ENCODE data around the gene COX7C. TPM values are rescaled to one million over a fixed set of nuclear protein-coding genes. Genes with fewer than 3 reads are reported as not detected.
A peak's percentile ranks its signal among the peaks of the same experiment; 100 is the strongest.
"Not testable (repeated sequence)": the region's sequence is repeated elsewhere in the genome, so short reads cannot be mapped to it uniquely, and the experiment has no call there.

Gene COX7C, protein sequence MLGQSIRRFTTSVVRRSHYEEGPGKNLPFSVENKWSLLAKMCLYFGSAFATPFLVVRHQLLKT
- total RNA-seq, result 471 and 481 TPM in 2 replicates

- peaks cover 7% of the 10 kb centered on the region for H3K27me3 Mint-ChIP-seq
- peaks cover 9% of the 10 kb centered on the region for H3K9me3 Mint-ChIP-seq
- peak within 1 kb of the TSS; percentile 99 for H3K27ac Mint-ChIP-seq
- intact Hi-C loops (cut with micrococcal nuclease), result loop anchor here (1.0 to 2.0 kb wide), 2 partner anchors 649 to 794 kb away; partner anchors contain the start of genes CCNH and RASA1
- H3K4me1 Mint-ChIP-seq, result peaks cover 16% of the 10 kb centered on the region
- peaks cover 53% of the 10 kb centered on the region for H3K36me3 Mint-ChIP-seq (ENCODE audit: low read depth)
- peak within 1 kb of the TSS; percentile 100 for H3K4me3 Mint-ChIP-seq
- peak; percentile 98 for DNase-seq
Measured at GRCh38 chr5:86617756-86618576, at the start of gene COX7C. COX7C (plus strand) TSS chr5:86617941; CDS start chr5:86618056, 115 bp downstream.

GRCh38 chr5:86569522-86570426 lies 48.0 kb upstream of the COX7C start:
- H3K4me3 Mint-ChIP-seq; H3K27ac Mint-ChIP-seq; H3K9me3 Mint-ChIP-seq; intact Hi-C loops (cut with micrococcal nuclease); H3K4me1 Mint-ChIP-seq; DNase-seq; H3K36me3 Mint-ChIP-seq (ENCODE audit: low read depth); H3K27me3 Mint-ChIP-seq: not testable (repeated sequence)

GRCh38 chr5:86570427-86571083 lies 47.2 kb upstream of the COX7C start:
- H3K4me3 Mint-ChIP-seq, result no peak overlapping the region
- peaks cover 3% of the 10 kb centered on the region for H3K4me1 Mint-ChIP-seq
- no peak for DNase-seq
- H3K27me3 Mint-ChIP-seq, result no peaks in the 10 kb centered on the region
- intact Hi-C loops (cut with micrococcal nuclease), result no loop called here
- no peaks in the 10 kb centered on the region for H3K36me3 Mint-ChIP-seq (ENCODE audit: low read depth)
- no peak overlapping the region for H3K27ac Mint-ChIP-seq
- H3K9me3 Mint-ChIP-seq, result peaks cover 3% of the 10 kb centered on the region

DNA sequence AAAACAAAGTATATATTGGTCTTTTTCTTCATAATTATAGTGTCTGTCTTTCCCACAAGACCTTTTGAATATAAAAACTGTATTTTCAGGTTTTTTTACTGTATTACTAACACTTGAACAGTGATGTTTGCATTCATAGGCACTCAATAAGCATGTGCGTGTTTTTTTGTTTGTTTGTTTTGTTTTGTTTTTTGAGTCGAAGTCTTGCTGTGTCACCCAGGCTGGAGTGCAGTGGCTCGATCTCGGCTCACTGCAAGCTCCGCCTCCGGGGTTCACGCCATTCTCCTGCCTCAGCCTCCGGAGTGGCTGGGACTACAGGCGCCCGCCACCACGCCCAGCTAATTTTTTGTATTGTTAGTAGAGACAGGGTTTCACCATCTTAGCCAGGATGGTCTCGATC lies 46.6 kb upstream of the COX7C start:
- DNase-seq; H3K9me3 Mint-ChIP-seq; intact Hi-C loops (cut with micrococcal nuclease); H3K4me3 Mint-ChIP-seq; H3K27ac Mint-ChIP-seq; H3K36me3 Mint-ChIP-seq (ENCODE audit: low read depth); H3K4me1 Mint-ChIP-seq; H3K27me3 Mint-ChIP-seq: not testable (repeated sequence)

DNA sequence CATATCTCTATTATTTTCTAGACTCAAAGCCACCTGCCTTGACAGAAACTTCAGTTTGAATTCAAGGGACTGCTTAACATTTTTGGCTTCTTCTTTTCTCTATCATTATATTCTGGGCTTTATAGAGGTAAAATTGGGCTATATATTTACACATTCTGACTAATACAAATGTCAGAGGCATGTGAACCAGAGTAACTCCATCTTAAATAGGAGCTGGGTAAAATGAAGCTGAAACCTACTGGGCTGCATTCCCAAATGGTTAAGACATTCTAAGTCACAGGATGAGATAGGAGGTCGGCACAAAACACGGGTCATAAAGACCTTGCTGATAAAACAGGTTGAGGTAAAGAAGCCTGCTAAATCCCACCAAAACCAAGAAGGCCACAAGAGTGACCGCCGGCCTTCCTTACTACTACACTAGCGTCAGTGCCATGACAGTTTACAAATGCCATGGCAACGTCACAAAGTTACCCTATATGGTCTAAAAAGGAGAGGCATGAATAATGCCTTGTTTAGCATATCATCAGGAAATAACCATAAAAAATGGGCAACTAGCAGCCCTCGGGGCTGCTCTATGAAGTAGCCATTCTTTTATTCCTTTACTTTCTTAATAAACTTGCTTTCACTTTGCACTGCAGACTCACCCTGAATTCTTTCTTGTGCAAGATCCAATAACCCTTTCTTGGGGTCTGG lies 44.8 kb upstream of the COX7C start:
- Mint-ChIP-seq H3K9me3 (peaks cover 3% of the 10 kb centered on the region), H3K4me3 (no peak overlapping the region)
- intact Hi-C loops (cut with micrococcal nuclease), result no loop called here

GRCh38 chr5:86579502-86579901 lies 38.2 kb upstream of the COX7C start:
- Mint-ChIP-seq H3K27ac (no peak overlapping the region), H3K4me1 (no peaks in the 10 kb centered on the region), H3K27me3 (no peaks in the 10 kb centered on the region), H3K36me3 (ENCODE audit: low read depth) (no peaks in the 10 kb centered on the region), H3K9me3 (no peaks in the 10 kb centered on the region), H3K4me3 (no peak overlapping the region)
- no peak for DNase-seq
- intact Hi-C loops (cut with micrococcal nuclease), result no loop called here

More for the DNA sequence above, 44.8 kb upstream of the COX7C start:
- H3K4me1 Mint-ChIP-seq, result peaks cover 3% of the 10 kb centered on the region
- no peak for DNase-seq
- no peak overlapping the region for H3K27ac Mint-ChIP-seq
- no peaks in the 10 kb centered on the region for H3K36me3 Mint-ChIP-seq (ENCODE audit: low read depth)
- H3K27me3 Mint-ChIP-seq, result no peaks in the 10 kb centered on the region

DNA sequence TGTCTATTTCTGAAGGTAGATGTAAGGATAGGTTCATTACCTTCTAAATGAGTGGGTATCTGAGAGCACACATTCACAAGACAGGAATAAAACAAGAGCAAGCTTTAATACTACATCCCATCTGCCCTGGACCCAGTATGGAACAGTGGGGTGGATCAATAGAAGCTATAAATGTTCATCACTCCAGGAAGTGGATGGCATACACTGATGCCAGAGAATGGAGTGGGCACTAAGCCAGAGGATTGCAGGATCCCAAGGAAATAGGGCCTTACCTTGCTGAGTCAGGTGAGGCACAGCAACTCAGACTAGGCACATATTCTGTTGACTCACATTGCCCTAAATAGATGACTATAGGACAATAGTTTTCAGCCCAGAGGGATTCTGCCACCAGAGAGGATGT lies 21.3 kb upstream of the COX7C start:
- Mint-ChIP-seq H3K4me1 (no peaks in the 10 kb centered on the region), H3K9me3 (no peaks in the 10 kb centered on the region), H3K27ac (no peak overlapping the region), H3K4me3 (no peak overlapping the region), H3K27me3 (peaks cover 5% of the 10 kb centered on the region), H3K36me3 (ENCODE audit: low read depth) (no peaks in the 10 kb centered on the region)
- no peak for DNase-seq
- intact Hi-C loops (cut with micrococcal nuclease), result no loop called here

- Mint-ChIP-seq H3K9me3 (no peaks in the 10 kb centered on the region), H3K4me1 (no peaks in the 10 kb centered on the region), H3K4me3 (no peak overlapping the region), H3K27ac (no peak overlapping the region), H3K36me3 (ENCODE audit: low read depth) (no peaks in the 10 kb centered on the region), H3K27me3 (peaks cover 2% of the 10 kb centered on the region)
- intact Hi-C loops (cut with micrococcal nuclease), result no loop called here
- no peak for DNase-seq
Measured at GRCh38 chr5:86605881-86606280, 11.9 kb upstream of the COX7C start.

GRCh38 chr5:86613455-86613854 lies 4.3 kb upstream of the COX7C start:
- intact Hi-C loops (cut with micrococcal nuclease), result no loop called here
- peaks cover 10% of the 10 kb centered on the region for H3K27me3 Mint-ChIP-seq
- H3K4me3 Mint-ChIP-seq, result no peak overlapping the region
- H3K4me1 Mint-ChIP-seq, result peaks cover 6% of the 10 kb centered on the region
- H3K36me3 Mint-ChIP-seq (ENCODE audit: low read depth), result peaks cover 14% of the 10 kb centered on the region
- no peak for DNase-seq
- peaks cover 9% of the 10 kb centered on the region for H3K9me3 Mint-ChIP-seq
- H3K27ac Mint-ChIP-seq, result no peak overlapping the region

- H3K9me3 Mint-ChIP-seq, result peaks cover 9% of the 10 kb centered on the region
- intact Hi-C loops (cut with micrococcal nuclease), result loop anchor here (1.0 kb wide), 1 partner anchor 795 kb away; the partner anchor contains the start of gene CCNH
- peaks cover 7% of the 10 kb centered on the region for H3K27me3 Mint-ChIP-seq
- peak; percentile 56 for DNase-seq
- peaks cover 16% of the 10 kb centered on the region for H3K4me1 Mint-ChIP-seq
- H3K4me3 Mint-ChIP-seq, result peak overlapping the region; percentile 100
- no peak overlapping the region for H3K27ac Mint-ChIP-seq
- H3K36me3 Mint-ChIP-seq (ENCODE audit: low read depth), result peaks cover 49% of the 10 kb centered on the region
Measured at GRCh38 chr5:86617309-86617755, 409 bp upstream of the COX7C start.

DNA sequence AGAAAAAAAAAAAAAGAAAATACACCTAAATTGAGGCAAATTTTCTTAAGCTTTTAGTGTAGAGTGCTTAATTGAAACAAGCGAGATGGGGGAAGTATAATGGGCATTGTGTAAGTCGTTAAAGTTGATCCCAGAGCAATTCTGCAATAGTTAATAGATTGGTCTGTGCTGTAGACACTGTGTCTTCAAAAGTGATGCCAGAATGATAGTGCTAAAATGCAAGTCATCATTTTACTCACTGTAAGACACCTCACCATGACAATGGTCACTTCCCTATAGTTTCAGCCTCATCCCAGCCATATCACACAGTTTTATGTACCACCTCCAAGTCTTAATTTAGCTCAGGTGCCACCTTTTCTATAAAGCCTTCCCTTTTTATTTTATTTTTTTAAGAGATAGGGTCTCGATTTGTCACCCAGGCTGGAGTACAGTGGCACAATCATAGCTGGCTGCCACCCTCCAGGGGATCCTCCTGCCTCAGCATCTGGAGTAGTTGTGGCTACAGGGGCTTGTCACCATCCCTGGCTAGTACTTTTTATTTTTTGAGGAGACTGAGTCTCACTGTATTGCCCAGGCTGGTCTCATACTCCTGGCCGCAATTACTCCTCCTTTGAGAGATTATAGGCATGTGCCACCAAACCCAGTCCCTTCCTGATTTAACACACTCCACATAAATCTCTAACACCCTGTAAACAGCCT lies 6.2 kb downstream of the COX7C start:
- H3K27ac Mint-ChIP-seq, result no peak overlapping the region

DNA sequence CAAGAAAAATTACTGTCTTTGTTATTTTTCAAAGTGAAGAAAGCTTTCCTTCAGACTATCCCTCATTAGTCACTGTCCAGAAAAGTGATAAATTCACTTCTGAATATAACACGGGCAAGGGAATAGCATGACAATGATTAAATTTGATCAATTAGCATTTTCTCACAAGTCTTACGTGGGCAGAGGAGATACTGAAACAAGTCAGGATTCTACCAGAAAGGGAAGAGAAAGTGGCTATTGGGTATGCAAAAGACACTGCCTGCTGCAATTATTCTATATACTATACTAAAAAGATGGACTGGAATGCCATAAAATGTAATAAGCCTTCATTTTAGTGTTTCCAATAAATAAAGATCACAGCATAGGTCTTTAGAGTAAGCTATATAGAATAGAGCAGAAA lies 7.4 kb downstream of the COX7C start:
- intact Hi-C loops (cut with micrococcal nuclease), result no loop called here
- H3K4me3 Mint-ChIP-seq, result no peak overlapping the region
- DNase-seq, result no peak
- no peak overlapping the region for H3K27ac Mint-ChIP-seq
- H3K36me3 Mint-ChIP-seq (ENCODE audit: low read depth), result peaks cover 25% of the 10 kb centered on the region
- H3K27me3 Mint-ChIP-seq, result peaks cover 9% of the 10 kb centered on the region
- H3K4me1 Mint-ChIP-seq, result peaks cover 1% of the 10 kb centered on the region
- H3K9me3 Mint-ChIP-seq, result no peaks in the 10 kb centered on the region

More for the DNA sequence above, 6.2 kb downstream of the COX7C start:
- peaks cover 5% of the 10 kb centered on the region for H3K27me3 Mint-ChIP-seq
- peaks cover 36% of the 10 kb centered on the region for H3K36me3 Mint-ChIP-seq (ENCODE audit: low read depth)
- no peak overlapping the region for H3K4me3 Mint-ChIP-seq
- intact Hi-C loops (cut with micrococcal nuclease), result no loop called here
- no peaks in the 10 kb centered on the region for H3K9me3 Mint-ChIP-seq
- H3K4me1 Mint-ChIP-seq, result peaks cover 10% of the 10 kb centered on the region
- DNase-seq, result no peak
